Measurements from ENCODE around the gene KRTAP5-3.

DNA sequence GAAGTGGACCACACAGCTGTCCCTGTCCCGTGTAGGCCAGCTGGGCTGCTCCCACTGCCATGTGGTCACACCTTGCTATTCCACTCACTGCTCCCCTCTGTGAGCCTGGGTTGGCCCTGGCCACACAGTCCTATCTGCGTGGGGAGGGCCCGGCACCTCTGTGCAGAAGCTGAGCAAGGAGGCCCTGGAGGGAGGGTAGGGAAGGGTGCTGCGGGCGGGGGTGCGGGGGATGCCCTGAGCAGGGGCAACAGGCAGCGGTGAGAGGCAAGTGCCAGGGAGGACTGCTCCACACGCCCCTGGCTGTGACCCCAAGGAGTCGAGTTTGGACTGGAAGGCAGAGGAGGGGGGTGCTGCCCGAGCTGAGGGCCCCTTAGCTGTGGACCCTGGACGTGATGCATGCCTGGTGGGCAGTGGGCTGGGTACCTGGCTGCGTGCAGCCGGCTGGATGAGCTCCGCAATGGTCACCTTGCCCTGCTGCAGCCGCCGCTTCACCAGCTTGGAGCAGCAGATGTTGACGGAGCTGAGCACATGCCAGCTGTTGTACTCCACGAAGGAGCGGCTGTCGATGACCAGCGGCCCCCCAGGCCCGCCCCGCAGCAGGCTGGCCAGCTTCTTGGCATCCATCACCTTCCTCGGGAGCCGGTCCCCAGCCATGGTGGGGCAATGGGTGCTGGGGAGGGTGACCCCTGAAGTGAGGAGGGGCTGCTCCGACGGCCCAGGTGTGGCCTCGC lies 42.9 kb downstream of the KRTAP5-3 start:
- TF ChIP-seq HNF4A (CRISPR knock-in tag; IDR thresholded peaks at IDR 0.05) (no peak), CBX5 (CRISPR knock-in tag; IDR thresholded peaks at IDR 0.05; ENCODE audit: borderline replicate concordance) (no peak)
- TF ChIP-seq, protein P1, sequence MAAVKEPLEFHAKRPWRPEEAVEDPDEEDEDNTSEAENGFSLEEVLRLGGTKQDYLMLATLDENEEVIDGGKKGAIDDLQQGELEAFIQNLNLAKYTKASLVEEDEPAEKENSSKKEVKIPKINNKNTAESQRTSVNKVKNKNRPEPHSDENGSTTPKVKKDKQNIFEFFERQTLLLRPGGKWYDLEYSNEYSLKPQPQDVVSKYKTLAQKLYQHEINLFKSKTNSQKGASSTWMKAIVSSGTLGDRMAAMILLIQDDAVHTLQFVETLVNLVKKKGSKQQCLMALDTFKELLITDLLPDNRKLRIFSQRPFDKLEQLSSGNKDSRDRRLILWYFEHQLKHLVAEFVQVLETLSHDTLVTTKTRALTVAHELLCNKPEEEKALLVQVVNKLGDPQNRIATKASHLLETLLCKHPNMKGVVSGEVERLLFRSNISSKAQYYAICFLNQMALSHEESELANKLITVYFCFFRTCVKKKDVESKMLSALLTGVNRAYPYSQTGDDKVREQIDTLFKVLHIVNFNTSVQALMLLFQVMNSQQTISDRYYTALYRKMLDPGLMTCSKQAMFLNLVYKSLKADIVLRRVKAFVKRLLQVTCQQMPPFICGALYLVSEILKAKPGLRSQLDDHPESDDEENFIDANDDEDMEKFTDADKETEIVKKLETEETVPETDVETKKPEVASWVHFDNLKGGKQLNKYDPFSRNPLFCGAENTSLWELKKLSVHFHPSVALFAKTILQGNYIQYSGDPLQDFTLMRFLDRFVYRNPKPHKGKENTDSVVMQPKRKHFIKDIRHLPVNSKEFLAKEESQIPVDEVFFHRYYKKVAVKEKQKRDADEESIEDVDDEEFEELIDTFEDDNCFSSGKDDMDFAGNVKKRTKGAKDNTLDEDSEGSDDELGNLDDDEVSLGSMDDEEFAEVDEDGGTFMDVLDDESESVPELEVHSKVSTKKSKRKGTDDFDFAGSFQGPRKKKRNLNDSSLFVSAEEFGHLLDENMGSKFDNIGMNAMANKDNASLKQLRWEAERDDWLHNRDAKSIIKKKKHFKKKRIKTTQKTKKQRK (IDR thresholded peaks at IDR 0.05; ENCODE audit: low read length), result no peak
- TF ChIP-seq, protein P2, sequence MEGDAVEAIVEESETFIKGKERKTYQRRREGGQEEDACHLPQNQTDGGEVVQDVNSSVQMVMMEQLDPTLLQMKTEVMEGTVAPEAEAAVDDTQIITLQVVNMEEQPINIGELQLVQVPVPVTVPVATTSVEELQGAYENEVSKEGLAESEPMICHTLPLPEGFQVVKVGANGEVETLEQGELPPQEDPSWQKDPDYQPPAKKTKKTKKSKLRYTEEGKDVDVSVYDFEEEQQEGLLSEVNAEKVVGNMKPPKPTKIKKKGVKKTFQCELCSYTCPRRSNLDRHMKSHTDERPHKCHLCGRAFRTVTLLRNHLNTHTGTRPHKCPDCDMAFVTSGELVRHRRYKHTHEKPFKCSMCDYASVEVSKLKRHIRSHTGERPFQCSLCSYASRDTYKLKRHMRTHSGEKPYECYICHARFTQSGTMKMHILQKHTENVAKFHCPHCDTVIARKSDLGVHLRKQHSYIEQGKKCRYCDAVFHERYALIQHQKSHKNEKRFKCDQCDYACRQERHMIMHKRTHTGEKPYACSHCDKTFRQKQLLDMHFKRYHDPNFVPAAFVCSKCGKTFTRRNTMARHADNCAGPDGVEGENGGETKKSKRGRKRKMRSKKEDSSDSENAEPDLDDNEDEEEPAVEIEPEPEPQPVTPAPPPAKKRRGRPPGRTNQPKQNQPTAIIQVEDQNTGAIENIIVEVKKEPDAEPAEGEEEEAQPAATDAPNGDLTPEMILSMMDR (CRISPR knock-in tag; IDR thresholded peaks at IDR 0.05), result no peak
- TF ChIP-seq, protein P3, sequence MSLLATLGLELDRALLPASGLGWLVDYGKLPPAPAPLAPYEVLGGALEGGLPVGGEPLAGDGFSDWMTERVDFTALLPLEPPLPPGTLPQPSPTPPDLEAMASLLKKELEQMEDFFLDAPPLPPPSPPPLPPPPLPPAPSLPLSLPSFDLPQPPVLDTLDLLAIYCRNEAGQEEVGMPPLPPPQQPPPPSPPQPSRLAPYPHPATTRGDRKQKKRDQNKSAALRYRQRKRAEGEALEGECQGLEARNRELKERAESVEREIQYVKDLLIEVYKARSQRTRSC (CRISPR knock-in tag; IDR thresholded peaks at IDR 0.05; ENCODE audit: low read depth), result no peak
